Fibroblast of skin of abdomen (primary cell): Measurements from ENCODE around the gene KAT2B.
"Not testable (repeated sequence)": the region's sequence is repeated elsewhere in the genome, so short reads cannot be mapped to it uniquely, and the experiment has no call there.

Experiments used
- DNase-seq: peaks from one replicate; pipeline ENCODE4 v3.0.0-alpha.2; 2013

KAT2B gene

GRCh38 chr3:20042331-20042730 lies 2.1 kb downstream of the KAT2B start:
- no peak for DNase-seq

GRCh38 chr3:20043396-20043795 lies 3.1 kb downstream of the KAT2B start:
- DNase-seq, result no peak

- DNase-seq, result no peak
These were observed 3.6 kb downstream of the KAT2B start for GRCh38 chr3:20043825-20044224.

- DNase-seq, result not testable (repeated sequence)
These were observed 4.9 kb downstream of the KAT2B start for GRCh38 chr3:20045141-20045540.

- DNase-seq, result no peak
These were observed 6.3 kb downstream of the KAT2B start for GRCh38 chr3:20046556-20046955.

GRCh38 chr3:20047341-20047779 lies 7.1 kb downstream of the KAT2B start:
- DNase-seq, result no peak

GRCh38 chr3:20047976-20048883 lies 8.0 kb downstream of the KAT2B start:
- DNase-seq, result peak; percentile 49

GRCh38 chr3:20051123-20051806 lies 11.0 kb downstream of the KAT2B start:
- no peak for DNase-seq

GRCh38 chr3:20052851-20053250 lies 12.6 kb downstream of the KAT2B start:
- DNase-seq, result no peak

GRCh38 chr3:20054549-20054987 lies 14.3 kb downstream of the KAT2B start:
- peak; percentile 79 for DNase-seq

GRCh38 chr3:20055020-20055775 lies 15.0 kb downstream of the KAT2B start:
- no peak for DNase-seq

- DNase-seq, result no peak
These were observed 15.6 kb downstream of the KAT2B start for GRCh38 chr3:20055842-20056241.

GRCh38 chr3:20056725-20057611 lies 16.7 kb downstream of the KAT2B start:
- DNase-seq, result peak; percentile 73

- no peak for DNase-seq
These were observed 17.4 kb downstream of the KAT2B start for GRCh38 chr3:20057612-20058180.

- no peak for DNase-seq
These were observed 19.7 kb downstream of the KAT2B start for GRCh38 chr3:20059929-20060328.

GRCh38 chr3:20060974-20061685 lies 20.9 kb downstream of the KAT2B start:
- DNase-seq, result no peak

- no peak for DNase-seq
These were observed 22.8 kb downstream of the KAT2B start for GRCh38 chr3:20062996-20063395.

GRCh38 chr3:20064387-20064786 lies 24.1 kb downstream of the KAT2B start:
- no peak for DNase-seq

GRCh38 chr3:20064796-20065564 lies 24.7 kb downstream of the KAT2B start:
- no peak for DNase-seq

- no peak for DNase-seq
These were observed 25.8 kb downstream of the KAT2B start for GRCh38 chr3:20066079-20066478.
